Measurements from ENCODE around the gene WDR73. TPM values are rescaled to one million over a fixed set of nuclear protein-coding genes. Genes with fewer than 3 reads are reported as not detected.

WDR73 gene
- polyA plus RNA-seq, 3 donors, result 12.1 to 19.9 (median 14.3) TPM

- intact Hi-C loops (cut with micrococcal nuclease), result loop anchor here in 1 of 2 donors (10.0 kb wide), 1 partner anchor 48 kb away; the partner anchor contains the start of gene ZNF592
- TF ChIP-seq, protein P1, sequence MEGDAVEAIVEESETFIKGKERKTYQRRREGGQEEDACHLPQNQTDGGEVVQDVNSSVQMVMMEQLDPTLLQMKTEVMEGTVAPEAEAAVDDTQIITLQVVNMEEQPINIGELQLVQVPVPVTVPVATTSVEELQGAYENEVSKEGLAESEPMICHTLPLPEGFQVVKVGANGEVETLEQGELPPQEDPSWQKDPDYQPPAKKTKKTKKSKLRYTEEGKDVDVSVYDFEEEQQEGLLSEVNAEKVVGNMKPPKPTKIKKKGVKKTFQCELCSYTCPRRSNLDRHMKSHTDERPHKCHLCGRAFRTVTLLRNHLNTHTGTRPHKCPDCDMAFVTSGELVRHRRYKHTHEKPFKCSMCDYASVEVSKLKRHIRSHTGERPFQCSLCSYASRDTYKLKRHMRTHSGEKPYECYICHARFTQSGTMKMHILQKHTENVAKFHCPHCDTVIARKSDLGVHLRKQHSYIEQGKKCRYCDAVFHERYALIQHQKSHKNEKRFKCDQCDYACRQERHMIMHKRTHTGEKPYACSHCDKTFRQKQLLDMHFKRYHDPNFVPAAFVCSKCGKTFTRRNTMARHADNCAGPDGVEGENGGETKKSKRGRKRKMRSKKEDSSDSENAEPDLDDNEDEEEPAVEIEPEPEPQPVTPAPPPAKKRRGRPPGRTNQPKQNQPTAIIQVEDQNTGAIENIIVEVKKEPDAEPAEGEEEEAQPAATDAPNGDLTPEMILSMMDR (IDR thresholded peaks at IDR 0.05), result no peak
- Mint-ChIP-seq H3K4me3 (no peak overlapping the region), H3K36me3 (peaks cover 11 to 13% of the 10 kb centered on the region in 2 donors), H3K27ac (peak overlapping the region in 1 of 7 donors; percentile 2), H3K27me3 (ENCODE audit: low read depth in 3 of 3) (no peaks in the 10 kb centered on the region), H3K9me3 (no peaks in the 10 kb centered on the region), H3K4me1 (peaks cover 11% of the 10 kb centered on the region)
- no peak overlapping the region for H3K4me2 ChIP-seq (replicated peaks; ENCODE audit: extremely low read depth, low read length, poor library complexity, severe bottlenecking)
- H2AFZ ChIP-seq (ENCODE audit: insufficient read depth, low read depth, low read length, poor library complexity, severe bottlenecking), result no peak overlapping the region
- no CpG with 5 or more reads among the region's 4 CpGs for WGBS (ENCODE audit: insufficient coverage)
- peaks cover 0 to 18% of the 10 kb centered on the region in 2 donors for H3K36me3 ChIP-seq (replicated peaks in 1 of 2; ENCODE audit: control insufficient read depth in 1 of 2, insufficient read depth in 2 of 2, low read length in 2 of 2)
- H4K20me1 ChIP-seq (ENCODE audit: insufficient read depth, low read length), result peaks cover 100% of the 10 kb centered on the region
- H3K27ac ChIP-seq (ENCODE audit: low read depth in 1 of 2, low read length in 2 of 2), result no peak overlapping the region
- H3K4me1 ChIP-seq (ENCODE audit: control insufficient read depth in 1 of 2, insufficient read depth in 2 of 2, low read length in 2 of 2), result peaks cover 7 to 12% of the 10 kb centered on the region in 2 donors
- H3K9me3 ChIP-seq (replicated peaks in 1 of 2; ENCODE audit: control insufficient read depth in 1 of 2, insufficient read depth in 1 of 2, low read length in 2 of 2), result no peaks in the 10 kb centered on the region
- no peak overlapping the region for H3K4me3 ChIP-seq (replicated peaks in 1 of 3; ENCODE audit: low read depth in 2 of 3, low read length in 3 of 3)
- DNase-seq, result no peak
- H3K27me3 ChIP-seq (ENCODE audit: control insufficient read depth in 2 of 2, insufficient read depth in 2 of 2, low read length in 2 of 2), result no peaks in the 10 kb centered on the region
- peaks cover 100% of the 10 kb centered on the region for H3K79me2 ChIP-seq (ENCODE audit: insufficient read depth, low read length)
- H3K9ac ChIP-seq (ENCODE audit: insufficient read depth, low read length, poor library complexity, severe bottlenecking), result no peak overlapping the region
These were observed 42.7 kb upstream of the WDR73 start for GRCh38 chr15:84696757-84697156.

DNA sequence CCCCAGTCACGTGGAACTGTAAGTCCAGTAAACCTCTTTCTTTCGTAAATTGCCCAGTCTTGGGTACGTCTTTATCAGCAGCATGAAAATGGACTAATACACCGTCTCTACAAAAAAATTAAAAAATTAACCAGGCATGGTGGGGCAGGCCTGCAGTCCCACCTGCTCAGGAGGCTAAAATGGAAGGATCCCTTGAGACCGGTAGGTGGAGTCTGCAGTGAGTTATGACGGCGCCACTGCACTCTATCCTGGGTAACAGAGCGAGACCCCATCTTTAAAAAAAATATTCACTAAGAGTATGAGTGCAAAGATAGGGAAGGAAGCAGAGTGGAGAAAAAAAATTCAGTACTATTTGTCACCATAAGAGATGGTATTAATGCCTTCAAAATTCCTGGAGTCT, 36.3 kb upstream of the WDR73 start:
- H3K9me3 Mint-ChIP-seq, result peaks cover 0 to 4% (median 0%) of the 10 kb centered on the region in 7 donors
- Histone ChIP-seq H3K79me2 (ENCODE audit: insufficient read depth, low read length) (peaks cover 93% of the 10 kb centered on the region), H2AFZ (ENCODE audit: insufficient read depth, low read depth, low read length, poor library complexity, severe bottlenecking) (no peak overlapping the region), H4K20me1 (ENCODE audit: insufficient read depth, low read length) (peaks cover 89% of the 10 kb centered on the region), H3K27me3 (ENCODE audit: control insufficient read depth in 2 of 2, insufficient read depth in 2 of 2, low read length in 2 of 2) (no peaks in the 10 kb centered on the region), H3K4me2 (replicated peaks; ENCODE audit: extremely low read depth, low read length, poor library complexity, severe bottlenecking) (no peak overlapping the region), H3K36me3 (replicated peaks in 1 of 2; ENCODE audit: control insufficient read depth in 1 of 2, insufficient read depth in 2 of 2, low read length in 2 of 2) (peaks cover 29 to 75% of the 10 kb centered on the region in 2 donors), H3K4me3 (replicated peaks in 1 of 3; ENCODE audit: low read depth in 2 of 3, low read length in 3 of 3) (no peak overlapping the region), H3K4me1 (ENCODE audit: control insufficient read depth in 1 of 2, insufficient read depth in 2 of 2, low read length in 2 of 2) (peaks cover 0 to 5% of the 10 kb centered on the region in 2 donors), H3K9ac (ENCODE audit: insufficient read depth, low read length, poor library complexity, severe bottlenecking) (no peak overlapping the region), H3K9me3 (replicated peaks in 1 of 2; ENCODE audit: control insufficient read depth in 1 of 2, insufficient read depth in 1 of 2, low read length in 2 of 2) (no peaks in the 10 kb centered on the region), H3K27ac (ENCODE audit: low read depth in 1 of 2, low read length in 2 of 2) (no peak overlapping the region)
- peaks cover 9% of the 10 kb centered on the region for H3K4me1 Mint-ChIP-seq
- no peak for DNase-seq
- no peak overlapping the region for H3K4me3 Mint-ChIP-seq
- TF ChIP-seq, protein P1 (IDR thresholded peaks at IDR 0.05), result no peak
- intact Hi-C loops (cut with micrococcal nuclease), result loop anchor here in 1 of 2 donors (10.0 kb wide), 1 partner anchor 54 kb away; the partner anchor contains the start of gene ZNF592
- no peaks in the 10 kb centered on the region for H3K27me3 Mint-ChIP-seq (ENCODE audit: low read depth in 3 of 3)
- peak overlapping the region in 4 of 7 donors; percentile 3 to 81 (median 28) for H3K27ac Mint-ChIP-seq
- 97% methylated on average over 4 of the region's 8 CpGs for WGBS (ENCODE audit: insufficient coverage)
- peaks cover 46 to 60% of the 10 kb centered on the region in 2 donors for H3K36me3 Mint-ChIP-seq

All from CD14-positive monocyte (primary cell).